MCF 10A (cell line): ENCODE data around the gene PSMA1. TPM values are rescaled to one million over a fixed set of nuclear protein-coding genes. Genes with fewer than 3 reads are reported as not detected.
A peak's percentile ranks its signal among the peaks of the same experiment; 100 is the strongest.
"Not testable (repeated sequence)": the region's sequence is repeated elsewhere in the genome, so short reads cannot be mapped to it uniquely, and the experiment has no call there.

Source experiments
- BruUV-seq: library from RNA; stranded (reverse); fragments of 400-500 nt; replicated peaks from 2 replicates; lab custom pipeline; 2021; lab: Mats Ljungman, UMichigan
- CTCF ChIA-PET: fragments of 300-600 bp; sonication (Branson Sonifier 250); formaldehyde crosslinking; extraction: SDS; loops from one replicate; lab custom pipeline; 2021; ENCODE audit warnings: antibody characterized with exemption, inconsistent platforms; lab: Yijun Ruan, JAX
- POLR2A ChIA-PET: fragments of 300-600, 350-650 bp; sonication (Branson Sonifier 250); formaldehyde crosslinking; extraction: SDS; loops from one replicate; lab custom pipeline; 2020; ENCODE audit warnings: antibody characterized with exemption, inconsistent platforms; lab: Yijun Ruan, JAX
- DNase-seq: peaks from one replicate; pipeline ENCODE4 v3.0.0-alpha.2; 2018; ENCODE audit not compliant: unreplicated experiment
- H3K27ac Mint-ChIP-seq: one replicate; pipeline ENCODE4 v1.8.0; 2022; ENCODE audit warnings: mild to moderate bottlenecking, low read depth, mixed read lengths; ENCODE audit not compliant: unreplicated experiment
- H3K27me3 Mint-ChIP-seq: one replicate; pipeline ENCODE4 v1.8.0; 2022; ENCODE audit warnings: mixed read lengths; ENCODE audit not compliant: insufficient read depth, unreplicated experiment
- H3K36me3 Mint-ChIP-seq: one replicate; pipeline ENCODE4 v1.8.0; 2022; ENCODE audit warnings: mild to moderate bottlenecking, moderate library complexity, mixed read lengths; ENCODE audit not compliant: insufficient read depth, unreplicated experiment
- H3K4me1 Mint-ChIP-seq: one replicate; pipeline ENCODE4 v1.8.0; 2022; ENCODE audit warnings: mixed read lengths; ENCODE audit not compliant: insufficient read depth, unreplicated experiment
- H3K4me3 Mint-ChIP-seq: one replicate; pipeline ENCODE4 v1.8.0; 2022; ENCODE audit warnings: mild to moderate bottlenecking, moderate library complexity, mixed read lengths; ENCODE audit not compliant: unreplicated experiment
- H3K9me3 Mint-ChIP-seq: one replicate; pipeline ENCODE4 v1.8.0; 2022; ENCODE audit warnings: mixed read lengths; ENCODE audit not compliant: unreplicated experiment
- CTCF ChIP-seq: fragments of 200-600 bp; IDR thresholded peaks from one replicate; pipeline ENCODE4 v1.8.0; 2022; ENCODE audit warnings: antibody characterized with exemption, mild to moderate bottlenecking; ENCODE audit not compliant: unreplicated experiment
- intact Hi-C: fragments of 100-400 bp; cut with micrococcal nuclease; formaldehyde crosslinking; loops from 2 replicates; pipeline ENCODE4 v1.14.1; 2022
- total RNA-seq: library from RNA; stranded (reverse); gene quantifications from 2 replicates; pipeline ENCODE4 v1.2.3, GENCODE V29; 2022

The PSMA1 gene
- total RNA-seq, 1 experiment from 2014 or later = 202 TPM

- no TSS peak for BruUV-seq
- Mint-ChIP-seq H3K27ac (no peak overlapping the region), H3K36me3 (no peaks in the 10 kb centered on the region), H3K9me3 (no peaks in the 10 kb centered on the region), H3K4me1 (no peaks in the 10 kb centered on the region), H3K4me3 (no peak overlapping the region), H3K27me3 (no peaks in the 10 kb centered on the region)
- ChIA-PET CTCF (interaction anchor here (0.7 to 3.8 kb wide), 4 partner anchors 11 to 510 kb away, joined by 3 to 32 read pairs (median 4); no protein-coding TSS in a partner anchor), POLR2A (no interaction called here)
- intact Hi-C loops = loop anchor here (5.0 kb wide), 2 partner anchors 229 to 249 kb away; no protein-coding TSS in a partner anchor
- no peak for DNase-seq
- no peak for TF ChIP-seq CTCF
Measured at GRCh38 chr11:14538271-14538925, 18.2 kb upstream of the PSMA1 start.

GRCh38 chr11:14537134-14537599, 17.0 kb upstream of the PSMA1 start:
- DNase-seq = peak; percentile 35
- POLR2A ChIA-PET = no interaction called here

GRCh38 chr11:14535166-14535565, 15.0 kb upstream of the PSMA1 start:
- CTCF ChIA-PET = interaction anchor here (0.7 to 3.3 kb wide), 5 partner anchors 367 to 841 kb away, joined by 3 to 18 read pairs (median 3); no protein-coding TSS in a partner anchor
- not testable (repeated sequence) for H3K4me3 Mint-ChIP-seq, H3K4me1 Mint-ChIP-seq, H3K36me3 Mint-ChIP-seq, BruUV-seq, DNase-seq, H3K9me3 Mint-ChIP-seq, H3K27ac Mint-ChIP-seq, H3K27me3 Mint-ChIP-seq
- intact Hi-C loops = loop anchor here (5.0 kb wide), 2 partner anchors 232 to 252 kb away; no protein-coding TSS in a partner anchor
- POLR2A ChIA-PET = interaction anchor here (0.7 kb wide), 1 partner anchor 332 kb away, joined by 4 read pairs; no protein-coding TSS in a partner anchor

More at GRCh38 chr11:14537134-14537599, 17.0 kb upstream of the PSMA1 start:
- Mint-ChIP-seq H3K9me3 (no peaks in the 10 kb centered on the region), H3K4me3 (no peak overlapping the region), H3K27ac (no peak overlapping the region), H3K27me3 (no peaks in the 10 kb centered on the region), H3K36me3 (no peaks in the 10 kb centered on the region), H3K4me1 (no peaks in the 10 kb centered on the region)
- BruUV-seq = no TSS peak
- TF ChIP-seq CTCF = peak; percentile 62
- CTCF ChIA-PET = interaction anchor here (0.7 to 3.8 kb wide), 4 partner anchors 10 to 511 kb away, joined by 4 to 32 read pairs (median 4); no protein-coding TSS in a partner anchor
- intact Hi-C loops = loop anchor here (1.0 to 5.0 kb wide), 4 partner anchors 230 to 469 kb away; no protein-coding TSS in a partner anchor

GRCh38 chr11:14529951-14530350, 9.8 kb upstream of the PSMA1 start:
- Mint-ChIP-seq H3K4me1 (peaks cover 6% of the 10 kb centered on the region), H3K27ac (no peak overlapping the region), H3K27me3 (no peaks in the 10 kb centered on the region), H3K4me3 (no peak overlapping the region), H3K9me3 (no peaks in the 10 kb centered on the region), H3K36me3 (no peaks in the 10 kb centered on the region)
- intact Hi-C loops = no loop called here
- CTCF ChIA-PET = interaction anchor here (0.6 to 1.0 kb wide), 3 partner anchors 18 to 377 kb away, joined by 3 to 4 read pairs (median 3); no protein-coding TSS in a partner anchor
- POLR2A ChIA-PET = interaction anchor here (4.5 kb wide), 1 partner anchor 10 kb away, joined by 19 read pairs; the partner anchor contains the start of gene PSMA1
- DNase-seq = peak; percentile 29
- TF ChIP-seq CTCF = no peak
- BruUV-seq = no TSS peak
